GM18520 (cell line): Measurements from ENCODE around the gene MMP17.
"Not testable (repeated sequence)": the region's sequence is repeated elsewhere in the genome, so short reads cannot be mapped to it uniquely, and the experiment has no call there.

Source experiments
- ATAC-seq: cut with Tn5 transposase; IDR thresholded peaks from one replicate; pipeline ENCODE4 v1.9.1; 2021; ENCODE audit not compliant: unreplicated experiment

Gene MMP17

GRCh38 chr12:131799828-131800593 is 28.2 kb upstream of the MMP17 start:
- ATAC-seq: no peak

GRCh38 chr12:131800594-131801135 is 27.5 kb upstream of the MMP17 start:
- no peak for ATAC-seq

- no peak for ATAC-seq
Measured at GRCh38 chr12:131801254-131801866, 26.8 kb upstream of the MMP17 start.

- no peak for ATAC-seq
Measured at GRCh38 chr12:131803961-131804521, 24.2 kb upstream of the MMP17 start.

- no peak for ATAC-seq
Measured at GRCh38 chr12:131805421-131805820, 22.8 kb upstream of the MMP17 start.

- ATAC-seq: no peak
Measured at GRCh38 chr12:131806674-131807073, 21.5 kb upstream of the MMP17 start.

GRCh38 chr12:131808744-131809371 is 19.3 kb upstream of the MMP17 start:
- no peak for ATAC-seq

GRCh38 chr12:131809476-131810254 is 18.5 kb upstream of the MMP17 start:
- ATAC-seq: not testable (repeated sequence)

GRCh38 chr12:131810726-131811125 is 17.5 kb upstream of the MMP17 start:
- ATAC-seq: no peak

GRCh38 chr12:131815131-131815530 is 13.1 kb upstream of the MMP17 start:
- ATAC-seq: no peak

GRCh38 chr12:131816495-131816894 is 11.7 kb upstream of the MMP17 start:
- no peak for ATAC-seq

GRCh38 chr12:131817241-131817640 is 11.0 kb upstream of the MMP17 start:
- ATAC-seq: no peak

GRCh38 chr12:131818821-131819585 is 9.2 kb upstream of the MMP17 start:
- no peak for ATAC-seq

- no peak for ATAC-seq
Measured at GRCh38 chr12:131824450-131824849, 3.7 kb upstream of the MMP17 start.

- no peak for ATAC-seq
Measured at GRCh38 chr12:131825146-131825892, 2.9 kb upstream of the MMP17 start.

GRCh38 chr12:131826097-131826928 is 1.9 kb upstream of the MMP17 start:
- no peak for ATAC-seq

GRCh38 chr12:131828671-131829355 is 620 bp downstream of the MMP17 start:
- no peak for ATAC-seq

- no peak for ATAC-seq
Measured at GRCh38 chr12:131829356-131829747, 1.2 kb downstream of the MMP17 start.
